Measurements from ENCODE around the gene DUSP1.

Gene DUSP1

GRCh38 chr5:172765766-172766286 is 5.2 kb downstream of the DUSP1 start:
- in situ Hi-C loops (cut with MboI; ENCODE audit: low sequenced_read_pairs): no loop called here

GRCh38 chr5:172764861-172765765 is 5.9 kb downstream of the DUSP1 start:
- in situ Hi-C loops (cut with MboI; ENCODE audit: low sequenced_read_pairs): no loop called here

- in situ Hi-C loops (cut with MboI; ENCODE audit: low sequenced_read_pairs): no loop called here
These were observed 7.9 kb downstream of the DUSP1 start for GRCh38 chr5:172763120-172763464.

- in situ Hi-C loops (cut with MboI; ENCODE audit: low sequenced_read_pairs): no loop called here
These were observed 8.5 kb downstream of the DUSP1 start for GRCh38 chr5:172762214-172763119.

GRCh38 chr5:172760959-172761358 is 10.0 kb downstream of the DUSP1 start:
- in situ Hi-C loops (cut with MboI; ENCODE audit: low sequenced_read_pairs): no loop called here

- in situ Hi-C loops (cut with MboI; ENCODE audit: low sequenced_read_pairs): no loop called here
These were observed 10.9 kb downstream of the DUSP1 start for GRCh38 chr5:172760136-172760535.

- in situ Hi-C loops (cut with MboI; ENCODE audit: low sequenced_read_pairs): no loop called here
These were observed 12.2 kb downstream of the DUSP1 start for GRCh38 chr5:172758834-172759149.

GRCh38 chr5:172758077-172758833 is 12.7 kb downstream of the DUSP1 start:
- in situ Hi-C loops (cut with MboI; ENCODE audit: low sequenced_read_pairs): no loop called here

- in situ Hi-C loops (cut with MboI; ENCODE audit: low sequenced_read_pairs): no loop called here
These were observed 13.5 kb downstream of the DUSP1 start for GRCh38 chr5:172757394-172758010.

GRCh38 chr5:172756764-172757393 is 14.1 kb downstream of the DUSP1 start:
- in situ Hi-C loops (cut with MboI; ENCODE audit: low sequenced_read_pairs): no loop called here

- in situ Hi-C loops (cut with MboI; ENCODE audit: low sequenced_read_pairs): no loop called here
These were observed 16.2 kb downstream of the DUSP1 start for GRCh38 chr5:172754596-172755356.

GRCh38 chr5:172753101-172753500 is 17.9 kb downstream of the DUSP1 start:
- in situ Hi-C loops (cut with MboI; ENCODE audit: low sequenced_read_pairs): no loop called here

GRCh38 chr5:172751761-172752510 is 19.1 kb downstream of the DUSP1 start:
- in situ Hi-C loops (cut with MboI; ENCODE audit: low sequenced_read_pairs): no loop called here

- in situ Hi-C loops (cut with MboI; ENCODE audit: low sequenced_read_pairs): no loop called here
These were observed 20.9 kb downstream of the DUSP1 start for GRCh38 chr5:172749881-172750633.

GRCh38 chr5:172749076-172749475 is 21.9 kb downstream of the DUSP1 start:
- in situ Hi-C loops (cut with MboI; ENCODE audit: low sequenced_read_pairs): no loop called here

- in situ Hi-C loops (cut with MboI; ENCODE audit: low sequenced_read_pairs): no loop called here
These were observed 22.6 kb downstream of the DUSP1 start for GRCh38 chr5:172748341-172748843.

GRCh38 chr5:172747471-172747870 is 23.5 kb downstream of the DUSP1 start:
- in situ Hi-C loops (cut with MboI; ENCODE audit: low sequenced_read_pairs): no loop called here

- in situ Hi-C loops (cut with MboI; ENCODE audit: low sequenced_read_pairs): no loop called here
These were observed 24.3 kb downstream of the DUSP1 start for GRCh38 chr5:172746725-172747124.
